HFF-Myc (cell line): ENCODE data around the gene PTPN20.

Experiments
- DNase-seq: peaks from one replicate; pipeline ENCODE4 v3.0.0-alpha.2; 2011; ENCODE audit warnings: low read depth; ENCODE audit errors: extremely low read depth
- H3K4me3 ChIP-seq: replicated peaks from 2 replicates; pipeline ENCODE4 v1.5.1; 2011; ENCODE audit warnings: low read depth, mild to moderate bottlenecking, control low read depth, low read length
- CTCF ChIP-seq: IDR thresholded peaks from 2 replicates; pipeline ENCODE4 v1.5.1; 2012; ENCODE audit warnings: mild to moderate bottlenecking, low read depth, low read length, control low read depth; ENCODE audit errors: missing control alignments

The PTPN20 gene

GRCh38 chr10:47013507-47014154 is 102.4 kb downstream of the PTPN20 start:
- no peak for TF ChIP-seq CTCF
- DNase-seq = no peak
- no peak overlapping the region for H3K4me3 ChIP-seq

- TF ChIP-seq CTCF = no peak
- DNase-seq = no peak
- H3K4me3 ChIP-seq = no peak overlapping the region
These were observed 104.2 kb downstream of the PTPN20 start for GRCh38 chr10:47015404-47015803.

- no peak for TF ChIP-seq CTCF
- no peak overlapping the region for H3K4me3 ChIP-seq
- no peak for DNase-seq
These were observed 105.3 kb downstream of the PTPN20 start for GRCh38 chr10:47016564-47016963.

GRCh38 chr10:47018026-47018735 is 107.0 kb downstream of the PTPN20 start:
- TF ChIP-seq CTCF = no peak
- no peak for DNase-seq

GRCh38 chr10:47019155-47020145 is 108.2 kb downstream of the PTPN20 start:
- H3K4me3 ChIP-seq = no peak overlapping the region

More at GRCh38 chr10:47018026-47018735, 107.0 kb downstream of the PTPN20 start:
- H3K4me3 ChIP-seq = no peak overlapping the region

More at GRCh38 chr10:47019155-47020145, 108.2 kb downstream of the PTPN20 start:
- no peak for DNase-seq
- no peak for TF ChIP-seq CTCF
